DMS153 treated with DMSO at 0.1 percent for 48 hours (cell line): ENCODE measurements around the gene NTN5.
"Not testable (repeated sequence)": the region's sequence is repeated elsewhere in the genome, so short reads cannot be mapped to it uniquely, and the experiment has no call there.

Source experiments
- DNase-seq: peaks from one replicate; lab custom pipeline; 2025; ENCODE audit not compliant: unreplicated experiment; lab: John Stamatoyannopoulos, UW

The NTN5 gene

GRCh38 chr19:48672994-48673393 is at the start of gene NTN5:
Gene NTN5, minus strand, starts transcription at chr19:48673017. Its CDS starts 2,031 bp downstream, at chr19:48670986.
- DNase-seq, result no peak

GRCh38 chr19:48722196-48722708 is 49.4 kb upstream of the NTN5 start:
- no peak for DNase-seq

- peak; percentile 98 for DNase-seq
Observed at GRCh38 chr19:48720613-48721296, 47.9 kb upstream of the NTN5 start.

GRCh38 chr19:48720251-48720612 is 47.4 kb upstream of the NTN5 start:
- DNase-seq, result no peak

GRCh38 chr19:48719263-48720171 is 46.7 kb upstream of the NTN5 start, which contains the start of gene MAMSTR:
Gene MAMSTR, minus strand, starts transcription at chr19:48719725. Its CDS starts 694 bp downstream, at chr19:48719031.
- DNase-seq, result no peak

- DNase-seq, result no peak
Observed at GRCh38 chr19:48718711-48719231, 46.0 kb upstream of the NTN5 start.

GRCh38 chr19:48718106-48718505 is 45.3 kb upstream of the NTN5 start:
- not testable (repeated sequence) for DNase-seq

- DNase-seq, result no peak
Observed at GRCh38 chr19:48716562-48717291, 43.9 kb upstream of the NTN5 start.

- DNase-seq, result no peak
Observed at GRCh38 chr19:48715681-48716171, 42.9 kb upstream of the NTN5 start.

GRCh38 chr19:48714759-48715675 is 42.2 kb upstream of the NTN5 start:
- no peak for DNase-seq

- peak; percentile 98 for DNase-seq
Observed at GRCh38 chr19:48713864-48714755, 41.3 kb upstream of the NTN5 start.

- no peak for DNase-seq
Observed at GRCh38 chr19:48713041-48713863, 40.4 kb upstream of the NTN5 start.

- DNase-seq, result no peak
Observed at GRCh38 chr19:48711106-48711662, 38.4 kb upstream of the NTN5 start.

- DNase-seq, result no peak
Observed at GRCh38 chr19:48708471-48708870, 35.7 kb upstream of the NTN5 start.

GRCh38 chr19:48705431-48705830 is 32.6 kb upstream of the NTN5 start:
- no peak for DNase-seq

GRCh38 chr19:48703316-48703715 is 30.5 kb upstream of the NTN5 start:
- no peak for DNase-seq

- DNase-seq, result no peak
Observed at GRCh38 chr19:48702701-48703100, 29.9 kb upstream of the NTN5 start.

GRCh38 chr19:48698046-48698445 is 25.2 kb upstream of the NTN5 start:
- DNase-seq, result no peak
